Measurements from ENCODE around the gene CYS1.

Gene CYS1

GRCh38 chr2:10072656-10073480 is 7.3 kb downstream of the CYS1 start:
- Histone ChIP-seq H3K4me3 (no peak overlapping the region), H3K27ac (no peak overlapping the region)
- TF ChIP-seq CTCF (IDR thresholded peaks at IDR 0.05): peak; percentile 75
- peak; percentile 84 for DNase-seq (ENCODE audit: low spot score)

- DNase-seq (ENCODE audit: low spot score): no peak
- no peak overlapping the region for H3K4me3 ChIP-seq
- H3K27ac ChIP-seq: no peak overlapping the region
- no peak for TF ChIP-seq CTCF (IDR thresholded peaks at IDR 0.05)
Measured at GRCh38 chr2:10071595-10071994, 8.6 kb downstream of the CYS1 start.

DNA sequence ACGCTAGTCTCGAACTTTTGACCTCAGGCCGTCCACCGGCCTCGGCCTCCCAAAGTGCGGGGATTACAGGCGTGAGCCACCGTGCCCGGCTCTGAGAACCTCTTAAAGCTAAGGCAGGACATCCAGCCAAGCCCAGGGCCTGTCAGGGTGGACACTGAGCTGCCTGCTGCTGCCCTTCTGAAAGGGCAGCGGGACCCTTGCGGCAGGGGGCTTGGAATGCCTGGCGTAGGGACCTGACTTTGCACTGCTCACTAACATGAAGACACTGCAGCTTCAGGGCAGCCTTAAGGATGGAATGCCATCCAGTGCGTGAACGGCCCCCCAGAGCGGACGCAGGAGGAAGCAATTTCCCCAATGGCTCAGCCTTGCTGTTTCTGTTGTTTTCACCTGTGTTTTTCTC is 9.0 kb downstream of the CYS1 start:
- Histone ChIP-seq H3K4me3 (no peak overlapping the region), H3K27ac (no peak overlapping the region)
- no peak for TF ChIP-seq CTCF (IDR thresholded peaks at IDR 0.05)
- no peak for DNase-seq (ENCODE audit: low spot score)

- DNase-seq (ENCODE audit: low spot score): no peak
- TF ChIP-seq CTCF (IDR thresholded peaks at IDR 0.05): no peak
- Histone ChIP-seq H3K4me3 (no peak overlapping the region), H3K27ac (no peak overlapping the region)
Measured at GRCh38 chr2:10067881-10068280, 12.3 kb downstream of the CYS1 start.

- no peak for TF ChIP-seq CTCF (IDR thresholded peaks at IDR 0.05)
- no peak for DNase-seq (ENCODE audit: low spot score)
Measured at GRCh38 chr2:10067330-10067729, 12.9 kb downstream of the CYS1 start.

DNA sequence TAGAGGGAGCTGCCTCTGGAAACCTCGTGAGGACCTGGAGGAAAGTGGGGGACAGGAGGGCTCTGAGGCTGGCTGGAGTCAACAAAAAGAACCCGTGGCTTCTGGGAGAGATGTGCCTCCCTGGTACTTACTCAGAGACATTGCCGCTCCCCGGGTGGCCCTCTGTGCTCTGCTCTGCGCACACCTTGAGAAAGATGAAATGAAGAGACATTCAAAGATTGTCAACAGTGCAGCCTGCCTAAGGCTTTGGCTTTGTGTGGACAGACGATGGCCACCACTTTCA is 14.5 kb downstream of the CYS1 start:
- TF ChIP-seq CTCF (IDR thresholded peaks at IDR 0.05): no peak

More at GRCh38 chr2:10067330-10067729, 12.9 kb downstream of the CYS1 start:
- H3K4me3 ChIP-seq: no peak overlapping the region
- H3K27ac ChIP-seq: no peak overlapping the region

More for the DNA sequence above, 14.5 kb downstream of the CYS1 start:
- DNase-seq (ENCODE audit: low spot score): no peak
- Histone ChIP-seq H3K27ac (no peak overlapping the region), H3K4me3 (no peak overlapping the region)
